Lower leg skin (tissue), 4 donors: ENCODE measurements around the gene WDPCP. TPM values are rescaled to one million over a fixed set of nuclear protein-coding genes. Genes with fewer than 3 reads are reported as not detected.

Experiments used
- DNase-seq, 2 donors: peaks; one replicate each; pipeline ENCODE4 v3.0.0-alpha.2; 2019; ENCODE audit warnings: low spot score in 2 of 2
- H3K4me3 ChIP-seq: fragments of 200-600 bp; sonication (generic); 2 replicates; pipeline ENCODE4 v1.5.1; 2017; ENCODE audit warnings: mild to moderate bottlenecking, low read depth; ENCODE audit not compliant: poor library complexity, severe bottlenecking
- CTCF ChIP-seq, 3 donors: fragments of 450-650 bp; IDR thresholded peaks; one replicate each; pipeline ENCODE4 v1.5.1; 2016; ENCODE audit warnings: antibody characterized with exemption in 3 of 3, mild to moderate bottlenecking in 3 of 3, moderate library complexity in 2 of 3
- POLR2A ChIP-seq, 2 donors: fragments of 450-650 bp; IDR thresholded peaks; one replicate each; pipeline ENCODE4 v1.6.1; 2016 to 2017; ENCODE audit warnings: antibody characterized with exemption in 2 of 2, mild to moderate bottlenecking in 1 of 2, moderate library complexity in 1 of 2
- WGBS, 2 donors: methylation state at CpG; one replicate each; pipeline ENCODE4 v1.1.5; 2018; 5-methylcytosine and 5-hydroxymethylcytosine counted together
- intact Hi-C: fragments of 100-400 bp; cut with DNase I; formaldehyde crosslinking; loops from one replicate; pipeline ENCODE4 v1.15.0; 2023; ENCODE audit warnings: low total_unique reads
- total RNA-seq, 4 donors: library from RNA; depleted of rRNA; stranded (reverse); fragments of >200 nt; gene quantifications; one replicate each; pipeline ENCODE4 v1.1.0, GENCODE V29; 2016

Gene WDPCP
- total RNA-seq, 4 donors from 2014 or later, result 4.5 to 10.2 (median 5.5) TPM

GRCh38 chr2:63587814-63588384 is 378 bp downstream of the WDPCP start:
- peak in 1 of 2 donors; percentile 25 for DNase-seq
- peak overlapping the region; percentile 87 for H3K4me3 ChIP-seq
- WGBS, 2 donors, result 0 to 1% methylated on average over 32 to 33 of the region's 33 CpGs
- TF ChIP-seq POLR2A (IDR thresholded peaks at IDR 0.05), result no peak
- no peak for TF ChIP-seq CTCF (IDR thresholded peaks at IDR 0.05)
- intact Hi-C loops, result no loop called here

- H3K4me3 ChIP-seq, result no peak overlapping the region
- no peak for TF ChIP-seq POLR2A (IDR thresholded peaks at IDR 0.05)
- no peak for TF ChIP-seq CTCF (IDR thresholded peaks at IDR 0.05)
- 96 to 97% methylated on average over 1 of the region's 1 CpG for WGBS, 2 donors
- no peak for DNase-seq
- intact Hi-C loops, result no loop called here
Measured at GRCh38 chr2:63582873-63583272, 5.4 kb downstream of the WDPCP start.

- 30 to 31% methylated on average over 5 of the region's 5 CpGs for WGBS, 2 donors
- intact Hi-C loops, result no loop called here
- TF ChIP-seq POLR2A (IDR thresholded peaks at IDR 0.05) (no peak), CTCF (IDR thresholded peaks at IDR 0.05) (no peak)
- DNase-seq, result peak in 1 of 2 donors; percentile 69
- no peak overlapping the region for H3K4me3 ChIP-seq
Measured at GRCh38 chr2:63581298-63581961, 6.8 kb downstream of the WDPCP start.

- no peak overlapping the region for H3K4me3 ChIP-seq
- TF ChIP-seq CTCF (IDR thresholded peaks at IDR 0.05), result no peak
- no peak for TF ChIP-seq POLR2A (IDR thresholded peaks at IDR 0.05)
- no peak for DNase-seq
- WGBS, 2 donors, result 31 to 42% methylated on average over 4 of the region's 4 CpGs
- intact Hi-C loops, result no loop called here
Measured at GRCh38 chr2:63580651-63581297, 7.5 kb downstream of the WDPCP start.

GRCh38 chr2:63578767-63579166 is 9.5 kb downstream of the WDPCP start:
- intact Hi-C loops, result no loop called here
- no peak for DNase-seq
- H3K4me3 ChIP-seq, result no peak overlapping the region
- TF ChIP-seq CTCF (IDR thresholded peaks at IDR 0.05) (no peak), POLR2A (IDR thresholded peaks at IDR 0.05) (no peak)
- WGBS, 2 donors, result 97 to 100% methylated on average over 3 of the region's 3 CpGs
